ENCODE data around the gene SATB2.

Gene SATB2

GRCh38 chr2:199457147-199458008 lies at the start of gene SATB2:
Gene SATB2 (minus strand): TSS chr2:199457939. CDS start chr2:199456037, 1,902 bp downstream.
- DNase-seq (ENCODE audit: low read depth in 2 of 2): no peak

DNA sequence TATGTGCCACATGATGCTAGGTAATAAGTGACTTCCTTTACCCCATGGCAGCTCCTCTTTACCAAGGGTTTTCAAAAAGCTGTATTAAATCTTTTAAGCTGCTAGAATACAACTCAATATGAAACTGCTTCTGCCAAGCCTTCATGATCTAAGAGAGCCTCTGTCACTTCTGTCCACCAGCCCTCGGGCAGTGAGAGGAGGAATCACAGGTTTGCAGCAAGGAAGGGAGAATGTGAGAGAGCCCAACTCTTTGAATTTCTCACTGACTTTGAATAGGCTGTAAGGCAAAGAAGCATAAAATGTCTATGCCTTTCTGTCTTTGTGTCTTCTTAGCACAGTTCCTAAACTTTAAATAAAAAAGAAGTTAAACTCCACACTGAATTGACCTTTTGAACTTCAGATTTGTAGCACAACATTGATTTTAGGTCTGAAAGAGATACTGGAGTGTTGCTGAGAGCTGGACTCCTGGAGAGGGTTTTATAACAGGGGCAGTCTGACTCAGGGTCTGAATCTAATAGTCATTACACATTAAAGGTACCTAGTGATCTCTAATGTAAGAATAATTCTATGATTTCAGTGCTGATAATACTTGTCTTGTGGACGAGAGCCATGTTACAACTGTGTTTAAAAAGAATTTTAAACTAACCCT lies 48.1 kb upstream of the SATB2 start:
- no peak for DNase-seq (ENCODE audit: low read depth in 2 of 2)

DNA sequence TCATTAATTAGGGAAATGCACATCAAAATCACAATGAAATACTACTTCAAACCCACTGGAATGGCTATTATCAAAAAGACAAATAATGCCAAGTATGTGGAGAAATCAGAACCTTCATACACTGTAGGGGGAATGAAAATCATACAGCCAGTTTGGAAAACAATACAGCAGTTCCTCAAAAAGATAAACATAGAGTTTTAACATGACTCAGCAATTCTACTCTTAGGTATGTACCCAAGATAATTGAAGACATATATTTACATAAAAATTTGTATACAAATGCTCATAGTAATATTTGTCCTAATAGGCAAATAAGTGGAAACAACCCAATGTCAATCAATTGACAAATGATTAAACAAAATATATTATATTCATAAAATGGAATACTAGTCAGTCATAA lies 45.4 kb upstream of the SATB2 start:
- no peak for DNase-seq (ENCODE audit: low read depth in 2 of 2)

GRCh38 chr2:199499005-199499404 lies 41.3 kb upstream of the SATB2 start:
- DNase-seq (ENCODE audit: low read depth in 2 of 2): no peak

GRCh38 chr2:199495147-199495546 lies 37.4 kb upstream of the SATB2 start:
- DNase-seq (ENCODE audit: low read depth in 2 of 2): no peak

GRCh38 chr2:199490049-199490448 lies 32.3 kb upstream of the SATB2 start:
- DNase-seq (ENCODE audit: low read depth in 2 of 2): no peak

DNA sequence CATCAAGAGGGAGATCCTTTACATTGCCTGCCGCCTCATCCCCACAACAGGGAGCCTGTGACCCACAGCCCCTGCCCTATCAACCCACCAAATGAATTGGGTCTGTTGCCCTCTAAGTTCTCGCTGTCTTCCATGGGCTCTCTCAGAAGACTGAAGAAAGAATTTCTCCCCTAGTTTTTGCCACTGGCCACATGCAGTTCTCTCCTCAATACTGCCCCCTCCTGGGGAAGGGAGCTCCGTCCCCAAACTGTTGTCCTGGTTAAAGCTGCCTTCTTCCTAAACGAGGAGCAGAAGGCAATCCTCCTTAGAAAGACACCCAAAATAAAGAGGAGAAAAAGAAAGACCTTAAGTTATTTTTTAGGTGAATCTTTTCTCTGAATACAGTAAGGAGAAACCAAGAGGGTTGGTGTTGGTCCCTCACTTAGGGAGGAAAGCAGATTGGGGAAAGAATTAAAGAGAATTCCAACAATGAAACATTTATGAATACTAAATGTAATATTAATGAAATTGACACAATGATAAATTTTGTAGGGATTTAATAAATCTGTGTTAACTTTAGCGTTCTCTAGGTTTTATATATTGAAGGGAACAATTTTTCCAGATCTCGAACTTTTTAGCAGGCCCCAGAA lies 31.1 kb upstream of the SATB2 start:
- no peak for DNase-seq (ENCODE audit: low read depth in 2 of 2)

- peak in 1 of 2 donors; percentile 34 for DNase-seq (ENCODE audit: low read depth in 2 of 2)
Observed at GRCh38 chr2:199485732-199486335, 28.1 kb upstream of the SATB2 start.

- no peak for DNase-seq (ENCODE audit: low read depth in 2 of 2)
Observed at GRCh38 chr2:199484927-199485326, 27.2 kb upstream of the SATB2 start.

DNA sequence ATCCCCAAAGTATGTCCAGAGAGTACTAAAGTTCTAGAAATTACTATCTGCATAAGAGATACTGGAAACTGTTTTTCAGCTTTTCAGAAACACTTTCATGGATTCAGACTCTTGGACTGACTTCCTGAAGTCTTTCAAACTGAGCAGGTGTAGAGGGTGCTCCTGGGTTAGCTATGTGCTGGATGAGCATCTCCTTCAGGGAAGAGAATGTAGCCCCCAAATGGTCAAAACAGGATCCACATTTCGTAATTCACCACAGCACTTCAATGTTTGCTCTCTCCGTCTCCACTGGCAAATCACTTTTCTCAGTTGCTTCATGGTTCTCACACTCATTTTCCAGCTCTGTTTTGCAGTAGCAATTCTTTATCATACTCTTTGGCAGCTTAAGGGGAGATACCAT lies 23.2 kb upstream of the SATB2 start:
- DNase-seq (ENCODE audit: low read depth in 2 of 2): no peak

DNA sequence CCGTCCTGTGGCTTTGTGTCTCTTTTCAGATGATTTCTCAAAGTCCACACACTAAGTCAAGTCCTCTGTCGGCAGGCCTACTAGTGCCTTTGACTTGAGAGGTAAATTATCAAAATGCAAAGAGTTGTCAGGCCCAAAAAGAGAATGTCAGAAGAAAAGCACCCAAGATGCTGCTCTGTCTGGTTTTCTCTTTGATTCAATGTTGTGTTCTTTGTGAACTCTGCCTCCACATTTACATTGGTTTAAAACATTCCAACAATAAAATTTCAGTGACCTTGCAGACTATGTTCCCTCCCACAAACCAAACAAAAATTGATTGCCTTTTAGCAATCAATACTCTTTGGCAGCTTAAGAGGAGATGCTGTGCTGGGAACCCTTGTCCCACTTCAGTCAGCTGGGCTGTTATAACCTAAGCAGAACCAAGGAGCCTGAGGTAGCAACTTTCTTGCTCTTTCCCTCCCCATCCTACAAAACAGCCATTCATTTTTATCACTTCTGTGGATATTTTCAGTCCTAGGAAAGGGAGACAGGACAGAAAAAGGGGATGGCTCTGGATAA lies 19.6 kb upstream of the SATB2 start:
- no peak for DNase-seq (ENCODE audit: low read depth in 2 of 2)

DNA sequence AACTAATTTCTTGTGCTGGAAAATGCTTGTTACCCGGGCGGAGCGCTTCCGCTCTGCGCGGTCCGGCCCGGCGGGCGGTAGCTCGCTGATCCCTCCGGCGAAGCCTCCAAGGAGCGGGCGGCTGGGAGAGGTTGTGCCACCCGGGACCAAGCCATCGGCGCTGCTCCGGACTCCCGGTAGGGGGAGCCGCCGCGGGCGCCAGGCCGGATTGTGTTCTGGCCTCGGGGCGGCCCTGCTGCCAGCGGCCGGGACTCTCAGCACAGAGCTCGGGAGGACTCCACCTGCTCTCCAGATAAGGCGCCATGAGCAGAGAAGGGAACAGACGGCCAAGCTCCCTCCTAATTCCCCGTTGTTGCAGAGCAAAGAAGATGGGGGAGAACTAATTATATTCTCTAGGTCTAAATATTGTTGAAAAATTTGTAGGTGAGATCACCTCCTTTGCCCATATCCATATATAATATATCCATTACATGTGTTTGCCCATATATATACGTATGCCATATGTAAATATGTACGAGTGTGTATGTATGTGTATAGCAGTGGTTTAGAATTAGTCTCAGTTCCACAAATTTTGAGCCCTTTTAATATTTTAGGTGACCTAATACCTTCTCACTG lies 13.8 kb upstream of the SATB2 start:
- DNase-seq (ENCODE audit: low read depth in 2 of 2): peak in 1 of 2 donors; percentile 26

- DNase-seq (ENCODE audit: low read depth in 2 of 2): no peak
Observed at GRCh38 chr2:199470672-199471442, 13.1 kb upstream of the SATB2 start.

GRCh38 chr2:199470361-199470671 lies 12.6 kb upstream of the SATB2 start:
- no peak for DNase-seq (ENCODE audit: low read depth in 2 of 2)

DNA sequence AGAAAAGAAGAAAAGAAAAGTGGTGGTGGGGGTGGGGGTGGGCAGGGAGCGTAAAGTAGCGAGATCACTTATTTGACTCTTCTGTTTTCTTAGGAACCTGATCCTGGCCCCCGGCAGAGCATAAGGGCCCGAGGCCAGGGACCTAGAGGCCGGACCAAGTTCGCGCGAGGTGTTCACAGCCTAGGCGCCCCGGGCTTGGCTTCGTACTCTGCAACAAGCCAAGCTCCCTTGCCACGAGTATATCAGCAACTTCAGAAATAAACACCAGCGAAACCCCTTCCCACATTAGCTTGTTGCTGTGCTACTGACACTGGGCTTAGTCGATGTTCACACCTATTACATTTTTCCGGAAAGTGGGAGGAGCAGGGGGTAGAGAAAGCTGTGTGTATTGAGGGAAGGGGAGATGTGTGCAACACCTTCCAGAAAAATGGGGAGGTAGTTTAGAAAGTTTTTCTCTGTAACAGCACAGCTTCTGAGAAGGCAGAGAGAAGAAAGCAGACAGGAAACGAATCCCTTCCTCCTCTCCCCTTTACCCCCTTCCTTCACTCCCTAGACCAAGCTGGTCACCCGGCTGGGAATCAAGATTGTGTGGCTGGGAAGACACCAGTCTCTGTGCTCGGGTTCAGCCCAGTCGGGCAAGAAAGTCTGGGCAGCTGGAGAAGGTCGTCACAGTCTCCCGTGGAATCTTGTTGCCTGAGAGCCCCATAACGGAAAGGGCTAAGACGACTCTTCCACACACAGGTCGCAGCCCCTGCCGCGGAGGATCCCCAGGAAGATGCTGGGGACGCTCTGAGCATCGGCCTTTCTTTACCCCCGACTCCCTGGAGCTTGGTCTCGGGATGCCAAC lies 12.0 kb upstream of the SATB2 start:
- no peak for DNase-seq (ENCODE audit: low read depth in 2 of 2)

- DNase-seq (ENCODE audit: low read depth in 2 of 2): no peak
Observed at GRCh38 chr2:199468561-199469513, 11.1 kb upstream of the SATB2 start.

GRCh38 chr2:199467066-199467822 lies 9.5 kb upstream of the SATB2 start:
- DNase-seq (ENCODE audit: low read depth in 2 of 2): no peak

- DNase-seq (ENCODE audit: low read depth in 2 of 2): no peak
Observed at GRCh38 chr2:199466692-199467065, 8.9 kb upstream of the SATB2 start.
